Mesenchymal stem cell (in vitro differentiated cells and primary cell): Measurements from ENCODE around the gene OSGIN1.

ENCODE experiments used
- DNase-seq: peaks from one replicate; pipeline ENCODE4 v3.0.0-alpha.2; 2013
- H2AFZ ChIP-seq: one replicate; pipeline ENCODE4 v1.6.1; 2013; ENCODE audit warnings: low read depth, mild to moderate bottlenecking, control low read depth, inconsistent platforms, low read length, moderate library complexity
- H2AK5ac ChIP-seq: 2 replicates; pipeline ENCODE4 v1.6.1; 2013; ENCODE audit warnings: low read length, moderate library complexity, mild to moderate bottlenecking, inconsistent platforms; ENCODE audit not compliant: severe bottlenecking
- H2BK120ac ChIP-seq: one replicate; pipeline ENCODE4 v1.6.1; 2013; ENCODE audit warnings: low read depth, mild to moderate bottlenecking, inconsistent platforms, low read length, moderate library complexity
- H2BK12ac ChIP-seq, 2 experiments: one replicate each; pipeline ENCODE4 v1.6.1; 2013; ENCODE audit warnings: inconsistent platforms in 2 of 2, low read length in 2 of 2, mild to moderate bottlenecking in 2 of 2, moderate library complexity in 2 of 2, control low read depth in 1 of 2
- H2BK15ac ChIP-seq: one replicate; pipeline ENCODE4 v1.6.1; 2013; ENCODE audit warnings: mild to moderate bottlenecking, low read depth, inconsistent platforms; ENCODE audit not compliant: poor library complexity, severe bottlenecking
- H2BK5ac ChIP-seq: 2 replicates; pipeline ENCODE4 v1.6.1; 2013; ENCODE audit warnings: low read depth, mild to moderate bottlenecking, low read length, control low read depth, inconsistent platforms; ENCODE audit not compliant: poor library complexity, severe bottlenecking
- H3K14ac ChIP-seq, 2 experiments: one replicate each; pipeline ENCODE4 v1.6.1; 2013; ENCODE audit warnings: inconsistent platforms in 2 of 2, low read length in 2 of 2, control low read depth in 1 of 2, mild to moderate bottlenecking in 1 of 2, moderate library complexity in 1 of 2
- H3K18ac ChIP-seq, 2 experiments: one replicate each; pipeline ENCODE4 v1.6.1; 2013; ENCODE audit warnings: inconsistent platforms in 2 of 2, low read length in 2 of 2, control low read depth in 1 of 2, low read depth in 1 of 2, mild to moderate bottlenecking in 1 of 2
- H3K23ac ChIP-seq, 2 experiments: one replicate each; pipeline ENCODE4 v1.6.1; 2013; ENCODE audit warnings: inconsistent platforms in 2 of 2, low read length in 2 of 2, mild to moderate bottlenecking in 2 of 2, moderate library complexity in 2 of 2, control low read depth in 1 of 2
- H3K27ac ChIP-seq: 2 replicates; pipeline ENCODE4 v1.5.1; 2013; ENCODE audit warnings: mild to moderate bottlenecking, moderate library complexity, low read length, control low read depth, inconsistent platforms; ENCODE audit not compliant: poor library complexity, severe bottlenecking
- H3K27me3 ChIP-seq, 2 experiments: 2 replicates each; pipeline versions ENCODE4 v1.6.1 to v1.7.0; 2013; ENCODE audit warnings: low read length in 2 of 2, mild to moderate bottlenecking in 2 of 2, moderate library complexity in 2 of 2, control low read depth in 1 of 2, inconsistent platforms in 1 of 2; ENCODE audit not compliant: control insufficient read depth in 1 of 2, insufficient read depth in 1 of 2
- H3K36me3 ChIP-seq, 2 experiments: 2 replicates each; pipeline versions ENCODE4 v1.6.1 to v1.7.0; 2013; ENCODE audit warnings: low read length in 2 of 2, control low read depth in 1 of 2, inconsistent platforms in 1 of 2, low read depth in 1 of 2, mild to moderate bottlenecking in 1 of 2; ENCODE audit not compliant: insufficient read depth in 2 of 2, control insufficient read depth in 1 of 2
- H3K4ac ChIP-seq, 2 experiments: one replicate each; pipeline ENCODE4 v1.6.1; 2013; ENCODE audit warnings: inconsistent platforms in 2 of 2, low read length in 2 of 2, mild to moderate bottlenecking in 2 of 2, moderate library complexity in 2 of 2, control low read depth in 1 of 2, low read depth in 1 of 2
- H3K4me1 ChIP-seq: 2 replicates; pipeline ENCODE4 v1.6.1; 2013; ENCODE audit warnings: low read depth, low read length, control low read depth; ENCODE audit not compliant: control insufficient read depth, insufficient read depth
- H3K4me2 ChIP-seq: 2 replicates; pipeline ENCODE4 v1.6.1; 2013; ENCODE audit warnings: low read length, mild to moderate bottlenecking, inconsistent platforms; ENCODE audit not compliant: poor library complexity, severe bottlenecking
- H3K4me3 ChIP-seq, 2 experiments: 2 replicates each; pipeline versions ENCODE4 v1.5.1 to v1.7.0; 2013; ENCODE audit warnings: low read length in 2 of 2, mild to moderate bottlenecking in 2 of 2, control low read depth in 1 of 2, low read depth in 1 of 2; ENCODE audit not compliant: insufficient read depth in 1 of 2
- H3K79me1 ChIP-seq: replicated peaks from 2 replicates; pipeline ENCODE4 v1.6.1; 2013; ENCODE audit warnings: mild to moderate bottlenecking, control low read depth, low read length, inconsistent platforms; ENCODE audit not compliant: poor library complexity, severe bottlenecking
- H3K9ac ChIP-seq: 2 replicates; pipeline ENCODE4 v1.7.0; 2013; ENCODE audit warnings: mild to moderate bottlenecking, low read length, moderate library complexity
- H3K9me3 ChIP-seq: 2 replicates; pipeline ENCODE4 v1.7.0; 2013; ENCODE audit warnings: mild to moderate bottlenecking, low read length; ENCODE audit not compliant: control insufficient read depth
- H4K8ac ChIP-seq: one replicate; pipeline ENCODE4 v1.6.1; 2013; ENCODE audit warnings: inconsistent platforms, mild to moderate bottlenecking, low read length, moderate library complexity
- H4K91ac ChIP-seq: one replicate; pipeline ENCODE4 v1.6.1; 2013; ENCODE audit warnings: mild to moderate bottlenecking, low read length, inconsistent platforms
- WGBS: methylation state at CpG from one replicate; pipeline ENCODE4 v1.1.7; 2013; ENCODE audit warnings: mixed read lengths; 5-methylcytosine and 5-hydroxymethylcytosine counted together

The OSGIN1 gene

GRCh38 chr16:83998091-83998490, 45.1 kb downstream of the OSGIN1 start:
- Histone ChIP-seq H2BK12ac (no peak overlapping the region), H3K4me3 (no peak overlapping the region), H2AFZ (no peak overlapping the region), H2BK120ac (no peak overlapping the region), H2AK5ac (no peak overlapping the region), H3K9me3 (no peaks in the 10 kb centered on the region), H3K27me3 (peaks cover 12 to 26% of the 10 kb centered on the region in 2 experiments), H4K8ac (no peak overlapping the region), H3K18ac (no peak overlapping the region), H3K27ac (no peak overlapping the region), H2BK5ac (no peak overlapping the region), H3K4ac (no peak overlapping the region), H3K14ac (no peak overlapping the region), H3K4me2 (no peak overlapping the region), H3K36me3 (no peaks in the 10 kb centered on the region), H2BK15ac (no peak overlapping the region), H3K23ac (no peak overlapping the region), H4K91ac (no peak overlapping the region), H3K79me1 (no peaks in the 10 kb centered on the region), H3K9ac (no peak overlapping the region), H3K4me1 (peaks cover 15% of the 10 kb centered on the region)
- no peak for DNase-seq
- WGBS = 91% methylated on average over 13 of the region's 13 CpGs

- Histone ChIP-seq H2AK5ac (no peak overlapping the region), H3K9ac (no peak overlapping the region), H2AFZ (no peak overlapping the region), H3K4me1 (peaks cover 9% of the 10 kb centered on the region), H3K27me3 (peaks cover 37 to 53% of the 10 kb centered on the region in 2 experiments), H4K8ac (peak overlapping the region; percentile 39), H3K36me3 (no peaks in the 10 kb centered on the region), H4K91ac (no peak overlapping the region), H3K18ac (no peak overlapping the region), H3K79me1 (no peaks in the 10 kb centered on the region), H3K9me3 (no peaks in the 10 kb centered on the region), H2BK5ac (no peak overlapping the region), H3K27ac (no peak overlapping the region), H3K23ac (no peak overlapping the region), H3K4ac (no peak overlapping the region), H2BK15ac (peak overlapping the region; percentile 32), H2BK120ac (no peak overlapping the region), H2BK12ac (no peak overlapping the region), H3K14ac (no peak overlapping the region), H3K4me2 (no peak overlapping the region), H3K4me3 (no peak overlapping the region)
- 71% methylated on average over 13 of the region's 13 CpGs for WGBS
- no peak for DNase-seq
Observed at GRCh38 chr16:84000989-84001642, 48.1 kb downstream of the OSGIN1 start.

- no peak overlapping the region for H3K4me3 ChIP-seq
- H4K8ac ChIP-seq = no peak overlapping the region
- H3K9me3 ChIP-seq = no peaks in the 10 kb centered on the region
- H3K4me1 ChIP-seq = peaks cover 8% of the 10 kb centered on the region
- peaks cover 42 to 57% of the 10 kb centered on the region in 2 experiments for H3K27me3 ChIP-seq
- H3K23ac ChIP-seq = no peak overlapping the region
- H3K9ac ChIP-seq = no peak overlapping the region
- H3K36me3 ChIP-seq = no peaks in the 10 kb centered on the region
- H2BK15ac ChIP-seq = no peak overlapping the region
- no peak overlapping the region for H3K4me2 ChIP-seq
- no peak overlapping the region for H2BK120ac ChIP-seq
- H3K4ac ChIP-seq = no peak overlapping the region
- H3K27ac ChIP-seq = no peak overlapping the region
- H2BK5ac ChIP-seq = no peak overlapping the region
- H2BK12ac ChIP-seq = no peak overlapping the region
- no peak for DNase-seq
- no peak overlapping the region for H3K18ac ChIP-seq
- H2AFZ ChIP-seq = no peak overlapping the region
- H3K79me1 ChIP-seq = no peaks in the 10 kb centered on the region
- no peak overlapping the region for H3K14ac ChIP-seq
- no peak overlapping the region for H4K91ac ChIP-seq
- H2AK5ac ChIP-seq = no peak overlapping the region
- 97% methylated on average over 7 of the region's 7 CpGs for WGBS
Observed at GRCh38 chr16:84001726-84002125, 48.7 kb downstream of the OSGIN1 start.

- H3K9ac ChIP-seq = no peak overlapping the region
- H3K4me2 ChIP-seq = no peak overlapping the region
- no peak overlapping the region for H3K23ac ChIP-seq
- H3K4me1 ChIP-seq = peaks cover 8% of the 10 kb centered on the region
- no peak overlapping the region for H4K91ac ChIP-seq
- H3K4me3 ChIP-seq = peak overlapping the region in 1 of 2 experiments; percentile 23
- no peak overlapping the region for H2AFZ ChIP-seq
- H2BK15ac ChIP-seq = no peak overlapping the region
- H3K9me3 ChIP-seq = no peaks in the 10 kb centered on the region
- no peak overlapping the region for H4K8ac ChIP-seq
- H2BK5ac ChIP-seq = no peak overlapping the region
- H3K4ac ChIP-seq = no peak overlapping the region
- H3K27me3 ChIP-seq = peaks cover 42 to 66% of the 10 kb centered on the region in 2 experiments
- DNase-seq = no peak
- no peak overlapping the region for H3K18ac ChIP-seq
- H2BK12ac ChIP-seq = no peak overlapping the region
- no peak overlapping the region for H3K27ac ChIP-seq
- H3K36me3 ChIP-seq = no peaks in the 10 kb centered on the region
- no peak overlapping the region for H2AK5ac ChIP-seq
- H3K79me1 ChIP-seq = no peaks in the 10 kb centered on the region
- WGBS = 82% methylated on average over 12 of the region's 12 CpGs
- no peak overlapping the region for H2BK120ac ChIP-seq
- H3K14ac ChIP-seq = peak overlapping the region in 1 of 2 experiments; percentile 19
Observed at GRCh38 chr16:84003038-84003437, 50.0 kb downstream of the OSGIN1 start.
